H1 (cell line): ENCODE data around the gene ATP10D. TPM values are rescaled to one million over a fixed set of nuclear protein-coding genes. Genes with fewer than 3 reads are reported as not detected.

Experiments used
- CTCF ChIA-PET: fragments of 300-600 bp; sonication (Branson Sonifier 250); formaldehyde crosslinking; loops from one replicate; lab custom pipeline; 2021; ENCODE audit not compliant: partially characterized antibody; lab: Charles Lee
- POLR2A ChIA-PET: fragments of 300-600 bp; sonication (Branson Sonifier 250); formaldehyde crosslinking; loops from one replicate; lab custom pipeline; 2021; ENCODE audit warnings: inconsistent platforms; ENCODE audit not compliant: partially characterized antibody; lab: Charles Lee
- DNase-seq, 2 experiments: peaks; one replicate each; pipeline versions ENCODE4 v3.0.0 to v3.0.0-alpha.2; 2010 to 2022; ENCODE audit warnings: low spot score in 2 of 2, low read depth in 1 of 2, mixed read lengths in 1 of 2
- FAIRE-seq: peaks from 2 replicates; lab custom pipeline; 2011; peaks lifted over from hg19 to GRCh38; lab: Jason Lieb, UNC
- H2AFZ ChIP-seq: 2 replicates; pipeline ENCODE4 v1.8.1; 2012; ENCODE audit warnings: low read length, inconsistent platforms
- H2AK5ac ChIP-seq: 2 replicates; pipeline ENCODE4 v1.6.1; 2013; ENCODE audit warnings: low read depth, low read length
- H2BK120ac ChIP-seq: replicated peaks from 2 replicates; pipeline ENCODE3; 2013; ENCODE audit warnings: low read depth, low read length, inconsistent platforms
- H2BK12ac ChIP-seq: 2 replicates; pipeline ENCODE4 v1.6.1; 2013; ENCODE audit warnings: low read depth, low read length
- H2BK15ac ChIP-seq: 2 replicates; pipeline ENCODE4 v1.6.1; 2013; ENCODE audit warnings: low read length
- H2BK20ac ChIP-seq: 2 replicates; pipeline ENCODE4 v1.6.1; 2013; ENCODE audit warnings: low read length
- H2BK5ac ChIP-seq: 2 replicates; pipeline ENCODE4 v1.6.1; 2013; ENCODE audit warnings: low read depth, low read length
- H3K14ac ChIP-seq: 2 replicates; pipeline ENCODE4 v1.6.1; 2013; ENCODE audit warnings: inconsistent platforms; ENCODE audit not compliant: insufficient read length
- H3K18ac ChIP-seq: 2 replicates; pipeline ENCODE4 v1.6.1; 2013; ENCODE audit warnings: low read length; ENCODE audit errors: extremely low read depth
- H3K23ac ChIP-seq: 2 replicates; pipeline ENCODE4 v1.6.1; 2013; ENCODE audit warnings: inconsistent platforms; ENCODE audit not compliant: insufficient read length
- H3K23me2 ChIP-seq: 2 replicates; pipeline ENCODE4 v1.6.1; 2013; ENCODE audit warnings: low read depth, low read length
- H3K27ac ChIP-seq: 2 replicates; pipeline ENCODE4 v1.6.1; 2011; ENCODE audit warnings: low read depth, low read length, inconsistent platforms
- H3K27me3 ChIP-seq, 4 experiments: replicated peaks in 1 of 4; 1 replicate in 1 of 4; 2 replicates in 3 of 4; pipeline versions ENCODE4 v1.6.1 to v1.8.1; 2011 to 2013; ENCODE audit warnings: low read length in 3 of 4, mild to moderate bottlenecking in 3 of 4, inconsistent platforms in 2 of 4, mixed read lengths in 2 of 4, moderate library complexity in 1 of 4; ENCODE audit not compliant: control insufficient read depth in 3 of 4, insufficient read depth in 3 of 4; ENCODE audit errors: extremely low read depth in 1 of 4
- H3K36me3 ChIP-seq, 4 experiments: 2 replicates each; pipeline versions ENCODE4 v1.6.1 to v1.8.1; 2011 to 2013; ENCODE audit warnings: mild to moderate bottlenecking in 4 of 4, low read length in 3 of 4, moderate library complexity in 2 of 4, control low read depth in 1 of 4, inconsistent platforms in 1 of 4; ENCODE audit not compliant: insufficient read depth in 4 of 4, control insufficient read depth in 2 of 4
- H3K4ac ChIP-seq: replicated peaks from 2 replicates; pipeline ENCODE3; 2013; ENCODE audit warnings: low read length, low read depth, mixed read lengths, inconsistent platforms; ENCODE audit not compliant: insufficient read length
- H3K4me1 ChIP-seq, 4 experiments: replicated peaks in 1 of 4; 1 replicate in 1 of 4; 2 replicates in 3 of 4; pipeline versions ENCODE4 v1.6.1 to v1.8.1; 2011 to 2013; ENCODE audit warnings: low read length in 3 of 4, inconsistent platforms in 2 of 4, mixed read lengths in 1 of 4; ENCODE audit not compliant: insufficient read depth in 4 of 4, control insufficient read depth in 3 of 4
- H3K4me2 ChIP-seq, 2 experiments: 2 replicates each; pipeline versions ENCODE4 v1.6.1 to v1.8.1; 2011 to 2013; ENCODE audit warnings: low read depth in 2 of 2, low read length in 2 of 2, control low read depth in 1 of 2, inconsistent platforms in 1 of 2, mild to moderate bottlenecking in 1 of 2; ENCODE audit not compliant: insufficient read depth in 1 of 2
- H3K4me3 ChIP-seq, 4 experiments: fragments of 200-600, 300-600 bp in 1 of 4; sonication (generic), shearing (Covaris generic), sonication (Bioruptor Twin) in 1 of 4; 2 replicates each; pipeline versions ENCODE4 v1.5.1 to v1.8.1; 2011 to 2016; ENCODE audit warnings: low read length in 4 of 4, low read depth in 3 of 4, control low read depth in 2 of 4, inconsistent platforms in 2 of 4, mild to moderate bottlenecking in 2 of 4, mixed read lengths in 1 of 4, moderate library complexity in 1 of 4; ENCODE audit not compliant: insufficient read depth in 2 of 4; ENCODE audit errors: extremely low read depth in 1 of 4
- H3K56ac ChIP-seq: replicated peaks from 2 replicates; pipeline ENCODE3; 2013; ENCODE audit warnings: low read depth, mild to moderate bottlenecking, mixed read lengths, low read length, inconsistent platforms; ENCODE audit not compliant: insufficient read length
- H3K79me1 ChIP-seq: 2 replicates; pipeline ENCODE4 v1.6.1; 2013; ENCODE audit warnings: low read depth, low read length, control low read depth
- H3K79me2 ChIP-seq, 2 experiments: 2 replicates each; pipeline versions ENCODE4 v1.6.1 to v1.8.1; 2012 to 2013; ENCODE audit warnings: low read length in 2 of 2, mild to moderate bottlenecking in 2 of 2, inconsistent platforms in 1 of 2; ENCODE audit not compliant: insufficient read depth in 2 of 2, control insufficient read depth in 1 of 2
- H3K9ac ChIP-seq, 4 experiments: replicated peaks in 1 of 4; 1 replicate in 1 of 4; 2 replicates in 3 of 4; pipeline versions ENCODE4 v1.6.1 to v1.8.1; 2011 to 2013; ENCODE audit warnings: low read depth in 3 of 4, low read length in 3 of 4, control low read depth in 2 of 4, mild to moderate bottlenecking in 2 of 4, moderate library complexity in 2 of 4, inconsistent platforms in 1 of 4; ENCODE audit errors: extremely low read depth in 1 of 4
- H3K9me3 ChIP-seq, 2 experiments: 2 replicates each; pipeline versions ENCODE4 v1.6.1 to v1.8.1; 2012 to 2013; ENCODE audit warnings: mild to moderate bottlenecking in 2 of 2, moderate library complexity in 2 of 2, control low read depth in 1 of 2, inconsistent platforms in 1 of 2, low read depth in 1 of 2, low read length in 1 of 2, mixed read lengths in 1 of 2; ENCODE audit not compliant: insufficient read depth in 2 of 2
- H4K20me1 ChIP-seq, 2 experiments: replicated peaks in 1 of 2; 2 replicates each; pipeline versions ENCODE3 to v1.8.1; 2011 to 2013; ENCODE audit warnings: inconsistent platforms in 2 of 2, low read length in 2 of 2, mild to moderate bottlenecking in 1 of 2; ENCODE audit not compliant: insufficient read depth in 2 of 2, control insufficient read depth in 1 of 2
- H4K5ac ChIP-seq: 2 replicates; pipeline ENCODE4 v1.6.1; 2013; ENCODE audit warnings: low read length, low read depth, mixed read lengths, inconsistent platforms; ENCODE audit not compliant: insufficient read length
- H4K8ac ChIP-seq: 2 replicates; pipeline ENCODE4 v1.8.0; 2013; ENCODE audit warnings: mild to moderate bottlenecking, moderate library complexity, low read length, inconsistent platforms; ENCODE audit not compliant: insufficient read depth; ENCODE audit errors: extremely low read depth
- H4K91ac ChIP-seq: replicated peaks from 2 replicates; pipeline ENCODE3; 2013; ENCODE audit warnings: low read length, mixed read lengths, inconsistent platforms; ENCODE audit not compliant: insufficient read length
- ATF3 ChIP-seq: IDR thresholded peaks from 2 replicates; pipeline ENCODE4 v1.6.1; 2011; ENCODE audit warnings: low read depth, mild to moderate bottlenecking, low read length; ENCODE audit not compliant: insufficient read depth
- CTBP2 ChIP-seq: IDR thresholded peaks from 2 replicates; pipeline ENCODE4 v1.7.0; 2011; ENCODE audit warnings: borderline replicate concordance, mild to moderate bottlenecking, moderate library complexity, mixed read lengths, low read length; ENCODE audit not compliant: insufficient read depth, insufficient read length
- E2F6 ChIP-seq: IDR thresholded peaks from 2 replicates; pipeline ENCODE4 v1.6.1; 2012; ENCODE audit warnings: inconsistent platforms
- EGR1 ChIP-seq: IDR thresholded peaks from 2 replicates; pipeline ENCODE4 v1.6.1; 2011; ENCODE audit warnings: low read depth, low read length, borderline replicate concordance
- EZH2 ChIP-seq: fragments of 200-600 bp; sonication (generic); IDR thresholded peaks from 2 replicates; pipeline ENCODE4 v1.7.1; 2012; ENCODE audit warnings: low read depth, mild to moderate bottlenecking, moderate library complexity, low read length, inconsistent platforms; ENCODE audit not compliant: severe bottlenecking
- FOSL1 ChIP-seq: IDR thresholded peaks from 2 replicates; pipeline ENCODE4 v1.6.1; 2011; ENCODE audit warnings: mild to moderate bottlenecking, low read depth, low read length, moderate library complexity; ENCODE audit not compliant: insufficient read depth
- POLR2A ChIP-seq, 2 experiments: IDR thresholded peaks; 1 replicate in 1 of 2; 2 replicates in 1 of 2; pipeline ENCODE4 v1.6.1; 2011; ENCODE audit warnings: low read depth in 2 of 2, low read length in 2 of 2, mild to moderate bottlenecking in 2 of 2; ENCODE audit errors: control extremely low read depth in 1 of 2
- RBBP5 ChIP-seq: IDR thresholded peaks from 2 replicates; pipeline ENCODE4 v1.7.1; 2012; ENCODE audit warnings: low read depth, mild to moderate bottlenecking, inconsistent platforms, low read length, moderate library complexity, borderline replicate concordance
- WGBS, 2 experiments: shearing (Covaris generic) in 1 of 2; methylation state at CpG; one replicate each; pipeline versions ENCODE4 v1.1.6 to v1.1.7; 2013 to 2015; ENCODE audit warnings: low lambda C conversion rate in 2 of 2, mixed read lengths in 2 of 2, inconsistent platforms in 1 of 2, low coverage in 1 of 2, missing lambda C conversion rate in 1 of 2; ENCODE audit not compliant: insufficient replicate concordance in 2 of 2, insufficient coverage in 1 of 2, insufficient read length in 1 of 2; ENCODE audit errors: extremely low coverage in 1 of 2, missing lambda C conversion rate in 1 of 2; 5-methylcytosine and 5-hydroxymethylcytosine counted together
- polyA plus RNA-seq, 7 experiments: library from polyadenylated mRNA; depleted of rRNA in 3 of 7; stranded (reverse) in 5 of 7; unstranded in 2 of 7; fragments of >200 nt in 5 of 7; fragments of 200-250 nt in 2 of 7; gene quantifications; 1 replicate in 5 of 7; 2 replicates in 1 of 7; 4 replicates in 1 of 7; pipeline versions ENCODE4 v1.2.1 to v1.2.3, GENCODE V29; 2011 to 2013; ENCODE audit warnings: missing spikeins in 2 of 7, mixed read lengths in 2 of 7
- total RNA-seq: library from RNA; stranded (reverse); fragmentation: NEBNext Ultra II Directional; extraction: Animal tissue kit (Norgen Biotek cat#: 25700); gene quantifications from 2 replicates; pipeline ENCODE4 v1.2.1, GENCODE V29; 2021

ATP10D gene
- total and polyA plus RNA-seq, 2 of the 8 experiments (the other 6 are each of a cell fraction or from before 2014, with no cell fraction given), result 2.9 to 5.9 TPM

DNA sequence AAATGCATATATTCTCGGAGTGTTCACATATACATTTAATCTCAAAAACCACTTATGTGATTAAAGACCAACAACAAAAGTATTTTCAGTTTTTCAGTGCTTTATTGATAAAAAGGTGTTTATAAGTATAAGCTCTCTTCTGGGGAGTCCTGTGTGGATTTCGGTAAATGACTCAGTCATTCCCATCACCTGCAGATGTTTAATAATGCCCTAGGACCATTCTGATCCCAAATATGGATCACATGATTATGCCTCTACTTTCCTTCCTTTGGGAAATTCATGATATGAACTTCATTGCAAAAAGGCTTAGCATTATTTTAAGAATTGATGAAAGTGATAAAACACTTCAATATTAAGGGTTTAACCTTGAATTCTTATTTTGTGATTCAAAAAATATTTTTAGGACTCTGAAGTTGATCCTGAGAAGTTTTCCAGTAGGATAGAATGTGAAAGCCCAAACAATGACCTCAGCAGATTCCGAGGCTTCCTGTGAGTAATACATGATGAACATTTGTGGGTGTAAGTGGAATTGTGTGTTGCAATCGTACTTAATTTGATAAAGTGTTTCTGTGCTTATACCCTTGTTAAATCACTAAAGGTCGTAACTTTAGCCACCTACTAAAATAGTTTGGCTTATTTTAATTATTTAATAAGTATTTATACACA is 40.2 kb downstream of the ATP10D start:
- no peaks in the 10 kb centered on the region for H3K79me1 ChIP-seq
- H3K4ac ChIP-seq, result no peak overlapping the region
- H2AFZ ChIP-seq, result no peak overlapping the region
- H2BK120ac ChIP-seq, result no peak overlapping the region
- no peak overlapping the region for H2BK20ac ChIP-seq
- TF ChIP-seq CTBP2 (no peak), E2F6 (no peak), POLR2A (IDR thresholded peaks at IDR 0.05; ENCODE audit: control extremely low read depth in 1 of 2, low read depth in 2 of 2, low read length in 2 of 2) (no peak), FOSL1 (no peak), EZH2 (no peak), ATF3 (no peak), EGR1 (no peak), RBBP5 (no peak)
- no peaks in the 10 kb centered on the region for H3K27me3 ChIP-seq
- H3K9me3 ChIP-seq, result no peaks in the 10 kb centered on the region
- H3K79me2 ChIP-seq, result no peaks in the 10 kb centered on the region
- no peak overlapping the region for H3K9ac ChIP-seq
- no peak overlapping the region for H4K8ac ChIP-seq
- no peak for FAIRE-seq
- no peak overlapping the region for H4K91ac ChIP-seq
- H2BK15ac ChIP-seq, result no peak overlapping the region
- H4K20me1 ChIP-seq, result no peaks in the 10 kb centered on the region
- ChIA-PET POLR2A (no interaction called here), CTCF (interaction anchor here (0.6 kb wide), 1 partner anchor 400 kb away, joined by 4 read pairs; no protein-coding TSS in a partner anchor)
- H3K4me2 ChIP-seq, result no peak overlapping the region
- 92% methylated on average over 5 of the region's 5 CpGs; no CpG with 5 or more reads in 1 of the 2 experiments for WGBS, 2 experiments
- H3K27ac ChIP-seq, result no peak overlapping the region
- no peak overlapping the region for H4K5ac ChIP-seq
- no peak overlapping the region for H3K18ac ChIP-seq
- H3K4me3 ChIP-seq, result no peak overlapping the region
- H3K4me1 ChIP-seq, result no peaks in the 10 kb centered on the region
- H3K36me3 ChIP-seq, result no peaks in the 10 kb centered on the region
- H2BK5ac ChIP-seq, result no peak overlapping the region
- no peak overlapping the region for H2AK5ac ChIP-seq
- H3K23ac ChIP-seq, result no peak overlapping the region
- H3K56ac ChIP-seq, result no peak overlapping the region
- no peak overlapping the region for H3K14ac ChIP-seq
- no peaks in the 10 kb centered on the region; the same call in 1 of the 2 replicates for H3K23me2 ChIP-seq
- no peak overlapping the region for H2BK12ac ChIP-seq
- DNase-seq, result no peak
